GM21423 (cell line): ENCODE results near the gene FBXW10.
"Not testable (repeated sequence)": the region's sequence is repeated elsewhere in the genome, so short reads cannot be mapped to it uniquely, and the experiment has no call there.

Experiments
- ATAC-seq: cut with Tn5 transposase; IDR thresholded peaks from one replicate; pipeline ENCODE4 v1.9.1; 2021; ENCODE audit warnings: mild to moderate bottlenecking, moderate library complexity; ENCODE audit not compliant: unreplicated experiment

Gene FBXW10

DNA sequence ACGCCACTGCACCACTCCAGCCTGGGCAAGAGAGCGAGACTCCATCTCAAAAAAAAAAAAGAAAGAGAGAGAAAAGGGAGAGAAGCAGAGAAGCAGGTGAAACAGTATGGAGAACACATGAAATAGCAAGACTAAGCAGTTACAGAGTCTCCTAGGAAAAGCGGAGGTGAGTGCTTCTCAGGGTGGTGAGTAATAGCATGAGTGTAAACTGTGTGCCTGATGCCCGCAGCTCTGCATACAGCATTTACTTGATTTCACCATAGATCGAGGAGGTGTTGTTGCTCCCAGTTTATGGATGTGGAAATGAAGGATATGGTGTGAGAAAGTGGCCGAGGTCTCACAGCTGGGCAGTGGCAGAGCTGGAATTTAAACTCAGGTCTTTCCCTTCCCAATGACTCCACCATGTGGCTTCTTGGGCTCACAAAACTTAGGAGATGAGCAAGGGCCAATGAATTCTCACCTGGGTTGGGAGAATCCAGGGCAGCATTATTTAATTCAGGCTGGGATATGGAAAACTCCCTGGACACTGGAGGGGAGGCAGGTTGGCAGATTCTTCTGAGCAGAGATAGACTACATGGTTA, 10.1 kb downstream of the FBXW10 start:
- not testable (repeated sequence) for ATAC-seq

DNA sequence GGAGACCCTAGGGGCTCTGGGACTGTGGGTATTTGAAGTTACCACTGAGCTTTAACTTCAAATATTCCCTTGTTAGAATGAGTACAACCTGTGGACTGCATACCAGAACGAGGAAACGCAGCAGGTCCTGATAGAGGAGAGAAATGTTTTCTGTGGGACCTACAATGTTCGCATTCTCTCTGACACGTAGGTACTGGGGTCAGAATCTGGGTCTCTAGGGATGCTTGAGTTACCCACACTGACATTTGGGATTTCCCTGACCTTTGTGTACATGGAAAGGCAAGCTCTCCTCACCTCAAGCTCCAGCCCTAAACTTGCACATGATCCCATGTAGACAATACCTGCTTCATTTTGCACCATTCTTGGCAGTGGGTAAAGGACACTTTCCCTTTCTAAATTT, 12.1 kb downstream of the FBXW10 start:
- not testable (repeated sequence) for ATAC-seq

DNA sequence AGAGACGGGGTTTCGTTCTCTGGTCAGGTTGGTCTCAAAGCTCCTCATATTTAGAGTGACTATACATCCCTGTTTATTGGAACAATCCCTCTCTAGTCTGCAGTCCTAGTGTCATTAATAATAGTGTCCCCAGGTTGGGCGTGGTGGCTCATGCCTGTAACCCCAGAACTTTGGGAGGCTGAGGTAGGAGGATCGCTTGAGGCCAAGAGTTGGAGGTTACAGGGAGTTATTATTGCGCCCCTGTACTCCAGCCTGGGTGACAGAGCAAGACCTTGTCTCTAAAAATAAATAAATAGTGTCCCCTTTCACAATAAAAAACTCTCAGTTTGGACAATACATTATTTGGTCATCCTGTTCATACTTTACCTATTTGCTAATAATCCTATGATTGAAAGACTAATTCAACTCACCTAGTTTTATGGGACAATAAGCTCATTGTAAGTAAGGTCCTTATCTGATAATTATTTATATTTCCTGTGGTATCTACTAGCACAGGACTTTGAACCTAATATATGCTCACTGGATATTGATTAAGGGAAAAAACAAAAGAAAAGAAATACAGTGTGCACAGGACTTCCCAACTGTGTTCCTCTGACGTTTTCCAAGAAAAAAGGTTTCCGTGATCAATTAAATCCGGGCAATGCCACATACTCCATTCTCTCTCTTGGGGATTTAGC, 13.7 kb downstream of the FBXW10 start:
- ATAC-seq: not testable (repeated sequence)

- not testable (repeated sequence) for ATAC-seq
Measured at GRCh38 chr17:18758344-18758743, 14.5 kb downstream of the FBXW10 start.

DNA sequence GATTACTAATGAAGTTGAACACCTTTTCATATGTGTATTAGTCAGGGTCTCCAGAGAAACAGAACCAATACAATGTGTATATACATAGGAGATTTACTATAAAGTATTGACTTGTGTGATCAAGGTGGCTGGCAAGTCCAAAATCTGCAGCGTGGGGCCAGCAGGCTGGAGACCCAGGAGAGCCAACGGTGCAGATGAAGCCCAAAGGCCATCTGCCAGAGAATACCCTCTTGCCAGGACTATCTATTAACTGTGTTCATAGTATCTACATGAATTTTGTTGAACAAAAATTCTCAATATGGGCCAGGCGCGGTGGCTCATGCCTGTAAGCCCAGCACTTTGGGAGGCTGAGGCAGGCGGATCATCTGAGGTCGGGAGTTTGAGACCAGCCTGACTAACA, 16.4 kb downstream of the FBXW10 start:
- ATAC-seq: not testable (repeated sequence)

DNA sequence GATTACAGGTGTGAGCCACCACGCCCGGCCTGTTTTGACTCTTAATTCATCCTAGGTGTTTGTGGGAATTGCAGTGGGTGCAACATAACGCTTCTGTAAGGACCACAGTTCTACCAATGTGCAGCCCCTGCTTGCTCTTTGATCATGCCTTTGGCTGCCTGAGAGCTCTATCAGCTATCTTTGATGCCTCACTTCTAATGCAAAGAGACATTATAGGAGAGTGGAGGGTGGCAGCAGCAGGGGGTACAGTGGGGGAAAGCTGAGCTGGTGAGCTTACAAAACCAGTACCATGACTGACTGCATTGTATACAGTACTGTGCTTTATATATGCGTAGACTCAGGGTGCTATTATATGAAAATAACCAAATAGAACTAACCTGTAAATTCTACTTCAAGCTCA, 26.7 kb downstream of the FBXW10 start:
- ATAC-seq: not testable (repeated sequence)

GRCh38 chr17:18771066-18771465, 27.2 kb downstream of the FBXW10 start:
- not testable (repeated sequence) for ATAC-seq

DNA sequence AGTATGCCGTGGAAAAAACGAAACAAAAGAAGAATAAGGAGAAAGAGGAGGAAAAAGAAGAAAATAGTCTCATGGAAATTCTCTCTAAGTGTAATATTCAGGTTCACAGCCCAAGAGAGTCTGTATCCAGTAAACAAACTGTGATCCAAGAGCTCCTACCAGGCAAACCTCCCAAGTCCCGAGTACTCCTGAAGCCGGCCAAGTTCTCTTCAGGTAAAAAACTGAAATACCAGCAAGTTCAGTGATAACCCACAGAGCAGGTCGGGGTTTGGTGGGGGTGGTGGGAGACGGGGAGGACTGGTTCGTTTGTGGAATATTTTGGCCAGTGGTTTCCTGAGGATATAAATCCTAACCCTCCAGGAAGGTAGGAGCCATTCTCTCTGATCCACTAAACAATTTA, 28.6 kb downstream of the FBXW10 start:
- ATAC-seq: no peak

GRCh38 chr17:18780991-18781718, 37.3 kb downstream of the FBXW10 start, which contains the start of gene TVP23B:
TVP23B (plus strand) TSS chr17:18781183; CDS start chr17:18781294, 111 bp downstream.
- peak; percentile 99 for ATAC-seq

DNA sequence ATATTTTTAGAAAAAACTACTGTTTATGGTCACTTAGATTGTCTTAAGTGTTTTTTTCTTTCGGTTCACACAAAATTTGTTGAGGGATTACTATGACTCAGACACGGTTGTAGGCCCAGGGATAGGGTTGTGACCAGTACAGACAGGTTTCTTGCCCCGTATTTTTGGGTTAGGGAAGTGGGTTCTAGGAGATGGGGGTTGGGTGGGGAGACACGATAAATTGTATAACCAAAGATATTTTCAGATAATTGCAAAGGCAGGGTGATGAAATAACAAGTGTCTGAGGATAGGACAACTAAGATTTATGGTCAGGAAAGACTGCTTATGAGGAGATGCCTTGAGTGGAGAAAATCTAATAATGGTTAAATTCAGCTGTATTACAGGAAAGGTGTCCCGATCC, 38.0 kb downstream of the FBXW10 start:
- not testable (repeated sequence) for ATAC-seq

DNA sequence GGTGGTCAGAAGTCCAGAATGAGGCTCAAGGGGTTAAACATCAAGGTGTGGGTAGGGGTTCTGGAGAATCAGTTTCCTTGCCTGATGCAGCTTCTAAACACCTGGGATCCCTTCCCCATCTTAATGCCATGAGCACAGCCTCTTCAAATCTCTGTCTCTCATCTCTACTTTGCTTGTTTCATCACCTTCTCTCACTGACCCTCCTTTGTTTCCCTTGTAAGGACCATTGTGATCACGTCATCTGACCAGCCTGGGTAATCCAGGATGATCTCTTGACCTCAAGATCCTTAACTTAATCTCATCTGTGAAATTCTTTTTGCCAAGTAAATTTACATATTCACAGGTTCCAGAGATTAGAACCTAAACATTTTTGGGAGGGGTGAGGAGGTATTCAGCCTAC, 42.1 kb downstream of the FBXW10 start:
- ATAC-seq: not testable (repeated sequence)

- ATAC-seq: not testable (repeated sequence)
Measured at GRCh38 chr17:18786890-18787289, 43.0 kb downstream of the FBXW10 start.

GRCh38 chr17:18791402-18791801, 47.5 kb downstream of the FBXW10 start:
- ATAC-seq: not testable (repeated sequence)

DNA sequence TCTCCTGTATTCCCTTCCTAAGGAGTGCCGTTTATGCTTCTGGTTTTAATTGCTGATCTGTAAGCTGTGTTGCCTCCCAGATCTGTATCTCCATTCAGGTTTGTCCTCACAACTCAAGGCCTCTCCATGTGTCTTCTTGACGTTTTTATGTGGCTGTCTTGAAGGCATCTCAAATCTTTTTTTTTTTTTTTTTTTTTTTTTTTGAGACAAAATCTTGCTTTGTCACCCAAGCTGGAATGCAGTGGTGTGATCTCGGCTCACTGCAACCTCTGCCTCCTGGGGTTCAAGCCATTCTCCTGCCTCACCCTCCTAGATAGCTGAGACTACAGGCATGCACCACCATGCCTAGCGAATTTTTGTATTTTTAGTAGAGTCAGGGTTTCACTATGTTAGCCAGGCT, 51.0 kb downstream of the FBXW10 start:
- ATAC-seq: not testable (repeated sequence)

DNA sequence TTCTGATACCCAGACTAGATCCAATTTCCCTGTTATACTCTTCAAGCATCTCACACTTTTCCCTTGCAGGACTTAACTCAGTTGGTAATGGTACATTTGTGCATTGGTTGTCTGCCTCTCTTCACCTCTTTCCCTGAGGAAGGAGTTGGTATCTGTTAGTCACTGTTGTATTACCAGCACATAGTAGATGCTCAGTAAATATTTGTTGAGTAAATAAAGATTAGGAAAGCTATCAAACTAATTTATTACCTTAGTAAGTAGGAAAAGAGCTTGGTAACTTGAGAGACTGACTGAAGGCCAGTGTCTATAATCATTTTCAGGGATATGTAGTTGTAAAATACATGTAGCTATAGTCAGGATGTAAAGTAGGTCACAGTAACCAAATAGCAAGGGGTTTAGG, 53.0 kb downstream of the FBXW10 start:
- ATAC-seq: not testable (repeated sequence)

DNA sequence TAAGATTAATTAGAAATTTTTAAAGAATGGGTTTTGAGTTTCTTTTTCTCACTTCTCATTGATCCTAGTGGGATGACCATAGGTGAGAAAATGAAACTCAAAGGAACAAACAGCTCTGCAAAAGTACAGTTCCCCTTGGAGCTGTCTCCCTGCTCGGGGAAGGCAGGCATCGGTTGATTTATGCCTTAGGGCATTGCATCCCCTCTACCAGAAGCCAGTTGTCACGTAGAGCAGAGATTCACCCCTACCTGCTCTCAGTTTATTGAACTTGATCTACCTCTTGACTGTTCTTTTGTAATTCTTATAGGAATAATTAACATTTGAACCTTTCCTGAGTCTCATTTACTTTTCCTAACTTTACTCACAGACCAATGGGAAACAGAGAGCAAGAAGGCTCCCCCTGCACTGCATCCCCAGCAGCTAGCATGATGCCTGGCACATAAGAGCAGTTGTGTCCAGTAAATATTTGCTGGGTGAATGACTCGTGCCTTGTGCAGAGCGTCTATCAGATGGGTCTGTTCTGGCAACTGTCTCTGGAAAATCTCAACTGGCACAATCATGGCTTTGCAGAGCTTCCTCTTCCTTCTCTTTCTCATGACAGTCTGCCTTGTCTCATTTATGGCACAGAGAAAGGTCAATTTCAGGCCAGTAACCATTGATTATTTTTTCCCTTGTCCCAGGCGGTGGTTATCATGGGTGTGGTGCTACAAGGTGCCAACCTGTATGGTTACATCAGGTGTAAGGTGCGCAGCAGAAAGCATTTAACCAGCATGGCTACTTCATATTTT, 59.8 kb downstream of the FBXW10 start:
- not testable (repeated sequence) for ATAC-seq

- not testable (repeated sequence) for ATAC-seq
Measured at GRCh38 chr17:18815924-18816323, 72.1 kb downstream of the FBXW10 start.

GRCh38 chr17:18816489-18817371, 72.9 kb downstream of the FBXW10 start:
- not testable (repeated sequence) for ATAC-seq

- ATAC-seq: not testable (repeated sequence)
Measured at GRCh38 chr17:18821430-18821829, 77.6 kb downstream of the FBXW10 start.

- not testable (repeated sequence) for ATAC-seq
Measured at GRCh38 chr17:18827613-18828012, 83.8 kb downstream of the FBXW10 start.
